Body of pancreas (tissue), 4 donors: ENCODE data around the gene CREM. TPM values are rescaled to one million over a fixed set of nuclear protein-coding genes. Genes with fewer than 3 reads are reported as not detected.

Experiments used
- ATAC-seq: fragments of 150-250 bp; one replicate; pipeline ENCODE4 v1.9.1; 2016
- DNase-seq, 4 donors: peaks; one replicate each; pipeline ENCODE4 v3.0.0-alpha.2; 2019
- H3K27ac ChIP-seq, 4 donors: fragments of 200-600 bp; sonication (generic); 1 replicate in 3 of 4; 2 replicates in 1 of 4; pipeline versions ENCODE4 v1.5.1 to v1.6.1; 2016 to 2019; ENCODE audit warnings: mild to moderate bottlenecking in 1 of 4, mixed read lengths in 1 of 4, moderate library complexity in 1 of 4
- H3K27me3 ChIP-seq, 2 donors: fragments of 200-600 bp; sonication (generic); one replicate each; pipeline ENCODE4 v1.6.0; 2016; ENCODE audit warnings: mild to moderate bottlenecking in 1 of 2
- H3K36me3 ChIP-seq, 2 donors: fragments of 200-600 bp; sonication (generic); replicated peaks in 1 of 2; 2 replicates each; pipeline ENCODE4 v1.5.1; 2016; ENCODE audit warnings: low read depth in 2 of 2; ENCODE audit not compliant: insufficient read depth in 1 of 2
- H3K4me1 ChIP-seq: fragments of 200-600 bp; sonication (generic); one replicate; pipeline ENCODE4 v1.6.0; 2016
- H3K4me3 ChIP-seq, 2 donors: fragments of 200-600 bp; sonication (generic); 1 replicate in 1 of 2; 2 replicates in 1 of 2; pipeline ENCODE4 v1.5.1; 2016 to 2019
- H3K9me3 ChIP-seq, 3 donors: fragments of 200-600 bp; sonication (generic); 1 replicate in 2 of 3; 2 replicates in 1 of 3; pipeline ENCODE4 v1.5.1; 2016
- CTCF ChIP-seq, 7 experiments: fragments of 450-650 bp in 4 of 7; fragments of 200-600 bp in 3 of 7; sonication (generic) in 3 of 7; IDR thresholded peaks; one replicate each; pipeline ENCODE4 v1.5.1; 2016 to 2019; ENCODE audit warnings: antibody characterized with exemption in 7 of 7
- POLR2A ChIP-seq, 3 donors: fragments of 450-650 bp; IDR thresholded peaks; one replicate each; pipeline ENCODE4 v1.6.1; 2016; ENCODE audit warnings: antibody characterized with exemption in 3 of 3, mild to moderate bottlenecking in 2 of 3
- WGBS, 2 donors: methylation state at CpG; one replicate each; pipeline ENCODE4 v1.1.5; 2017; 5-methylcytosine and 5-hydroxymethylcytosine counted together
- intact Hi-C: fragments of 100-400 bp; cut with DNase I; formaldehyde crosslinking; loops from one replicate; pipeline ENCODE4 v1.15.1; 2023
- total RNA-seq, 2 donors: library from RNA; depleted of rRNA; stranded (reverse); fragments of >200 nt; gene quantifications; one replicate each; pipeline ENCODE4 v1.1.0, GENCODE V29; 2016

Gene CREM
- total RNA-seq, 2 donors from 2014 or later: 10.5 to 26.7 TPM

- ATAC-seq: peak; percentile 74
- Histone ChIP-seq H3K9me3 (no peaks in the 10 kb centered on the region), H3K4me1 (peaks cover 15% of the 10 kb centered on the region), H3K27me3 (no peaks in the 10 kb centered on the region), H3K36me3 (no peaks in the 10 kb centered on the region), H3K27ac (peak overlapping the region in 2 of 4 donors; percentile 19 to 64), H3K4me3 (no peak overlapping the region)
- DNase-seq: no peak
- TF ChIP-seq POLR2A (IDR thresholded peaks at IDR 0.05) (no peak), CTCF (IDR thresholded peaks at IDR 0.05) (no peak)
- intact Hi-C loops: no loop called here
- 14 to 22% methylated on average over 3 of the region's 3 CpGs for WGBS, 2 donors
Observed at GRCh38 chr10:35140727-35141126, 14.1 kb downstream of the CREM start.

- ATAC-seq: no peak
- Histone ChIP-seq H3K4me1 (peaks cover 20% of the 10 kb centered on the region), H3K4me3 (no peak overlapping the region), H3K9me3 (no peaks in the 10 kb centered on the region), H3K27me3 (no peaks in the 10 kb centered on the region), H3K27ac (no peak overlapping the region), H3K36me3 (no peaks in the 10 kb centered on the region)
- intact Hi-C loops: no loop called here
- TF ChIP-seq POLR2A (IDR thresholded peaks at IDR 0.05): no peak
- no peak for TF ChIP-seq CTCF (IDR thresholded peaks at IDR 0.05)
- WGBS, 2 donors: 73 to 92% methylated on average over 6 of the region's 6 CpGs
- DNase-seq: peak in 1 of 4 donors; percentile 42
Observed at GRCh38 chr10:35150308-35150707, 23.7 kb downstream of the CREM start.

- Histone ChIP-seq H3K9me3 (no peaks in the 10 kb centered on the region), H3K4me1 (peaks cover 20% of the 10 kb centered on the region), H3K4me3 (no peak overlapping the region), H3K27ac (no peak overlapping the region), H3K36me3 (no peaks in the 10 kb centered on the region), H3K27me3 (no peaks in the 10 kb centered on the region)
- no peak for DNase-seq
- TF ChIP-seq POLR2A (IDR thresholded peaks at IDR 0.05) (no peak), CTCF (IDR thresholded peaks at IDR 0.05) (no peak)
- WGBS, 2 donors: 95% methylated on average over 3 of the region's 3 CpGs
- intact Hi-C loops: no loop called here
- no peak for ATAC-seq
Observed at GRCh38 chr10:35152992-35153391, 26.3 kb downstream of the CREM start.

GRCh38 chr10:35153716-35154115 is 27.1 kb downstream of the CREM start:
- Histone ChIP-seq H3K9me3 (no peaks in the 10 kb centered on the region), H3K4me3 (no peak overlapping the region), H3K27me3 (no peaks in the 10 kb centered on the region), H3K27ac (no peak overlapping the region), H3K4me1 (peaks cover 20% of the 10 kb centered on the region), H3K36me3 (no peaks in the 10 kb centered on the region)
- no peak for TF ChIP-seq CTCF (IDR thresholded peaks at IDR 0.05)
- TF ChIP-seq POLR2A (IDR thresholded peaks at IDR 0.05): no peak
- whole genome bisulfite sequencing, 2 donors: 25 to 28% methylated on average over 4 of the region's 4 CpGs
- intact Hi-C loops: no loop called here
- DNase-seq (no peak), ATAC-seq (no peak)

- TF ChIP-seq POLR2A (IDR thresholded peaks at IDR 0.05) (no peak), CTCF (IDR thresholded peaks at IDR 0.05) (no peak)
- no peak overlapping the region for H3K4me3 ChIP-seq
- H3K4me1 ChIP-seq: no peaks in the 10 kb centered on the region
- no peaks in the 10 kb centered on the region for H3K27me3 ChIP-seq
- H3K27ac ChIP-seq: no peak overlapping the region
- no peaks in the 10 kb centered on the region for H3K9me3 ChIP-seq
- H3K36me3 ChIP-seq: no peaks in the 10 kb centered on the region
- WGBS, 2 donors: 33 to 100% methylated on average over 1 of the region's 1 CpG
- intact Hi-C loops: no loop called here
- DNase-seq (no peak), ATAC-seq (no peak)
Observed at GRCh38 chr10:35160743-35161142, 34.1 kb downstream of the CREM start.
